HG03469 (cell line): ENCODE measurements around the gene TYW1B.
"Not testable (repeated sequence)": the region's sequence is repeated elsewhere in the genome, so short reads cannot be mapped to it uniquely, and the experiment has no call there.

Experiments used
- ATAC-seq: cut with Tn5 transposase; IDR thresholded peaks from one replicate; pipeline ENCODE4 v1.9.1; 2021; ENCODE audit warnings: mild to moderate bottlenecking, moderate library complexity, moderate number of reproducible peaks; ENCODE audit not compliant: unreplicated experiment

Gene TYW1B

DNA sequence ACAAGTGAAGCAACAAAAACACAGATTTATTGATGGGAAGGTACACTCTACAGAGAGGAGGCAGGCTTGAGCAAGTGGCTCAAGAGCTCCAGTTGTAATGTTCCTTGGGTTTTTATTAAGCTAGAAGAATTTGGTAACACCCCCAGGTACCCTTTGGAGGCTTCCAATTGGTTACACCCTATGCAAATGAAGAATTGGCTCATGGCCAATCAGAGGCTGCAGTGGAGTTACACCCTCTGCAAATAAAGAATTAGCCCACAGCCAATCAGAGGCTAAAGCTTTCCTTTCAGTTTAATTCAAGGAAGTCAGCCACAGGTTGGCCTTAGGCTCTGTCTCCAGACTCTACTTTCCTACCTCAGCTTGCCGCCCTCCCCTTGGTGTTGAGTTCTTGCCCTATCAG lies 10.3 kb downstream of the TYW1B start:
- ATAC-seq = not testable (repeated sequence)

DNA sequence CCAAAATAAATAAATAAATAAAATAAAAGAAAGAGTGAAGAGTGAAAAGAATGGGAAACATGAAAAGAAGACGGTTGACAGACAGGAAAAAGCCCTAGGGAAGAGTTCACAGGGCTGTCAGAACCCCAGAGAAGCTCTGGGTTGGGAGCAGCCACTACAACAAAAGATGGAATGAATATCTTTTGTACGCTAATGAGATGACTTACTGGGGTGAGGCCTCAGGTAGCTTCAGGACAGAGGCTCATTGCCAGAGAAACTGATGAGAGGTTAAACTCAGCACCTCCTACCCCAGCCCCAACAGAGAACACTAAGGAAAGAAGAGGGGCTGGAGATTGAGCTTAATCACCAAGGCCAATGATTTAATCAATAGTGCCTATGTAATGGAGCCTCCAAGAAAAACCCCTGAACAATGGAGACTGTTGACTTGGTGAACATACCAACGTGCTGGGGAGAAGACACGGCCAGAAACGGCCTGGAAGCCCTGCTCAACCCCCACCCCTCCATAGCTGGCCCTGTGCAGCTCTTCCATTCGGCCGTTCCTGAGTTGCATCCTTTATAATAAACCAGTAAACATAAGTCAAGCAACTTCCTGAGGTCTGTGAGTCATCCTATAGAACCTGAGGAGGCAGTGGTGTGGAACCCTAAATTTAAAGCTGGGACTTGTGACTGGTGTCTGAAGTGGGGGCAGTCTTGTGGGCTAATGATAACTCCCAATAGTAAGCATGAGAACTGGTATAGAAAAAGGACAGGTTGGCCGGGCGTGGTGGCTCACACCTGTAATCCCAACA lies 11.4 kb downstream of the TYW1B start:
- ATAC-seq = not testable (repeated sequence)

DNA sequence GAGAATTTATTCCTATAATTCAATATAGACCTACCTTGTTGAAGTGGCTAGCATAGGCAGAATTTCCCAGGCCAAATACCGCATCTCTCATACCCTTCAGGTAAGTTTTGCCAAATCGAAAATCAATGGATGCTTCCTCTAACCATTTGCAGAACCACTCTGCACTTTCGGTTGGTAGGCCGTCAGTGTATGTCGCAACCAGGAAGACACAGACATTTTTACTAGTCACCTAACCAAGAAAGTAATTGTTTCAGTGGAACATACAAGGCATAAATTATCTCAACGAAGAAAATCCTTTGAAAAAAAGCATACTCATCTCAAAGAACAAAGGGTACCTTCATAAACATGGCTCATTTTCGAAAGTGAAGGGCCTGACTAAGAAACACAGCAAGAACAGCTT lies 17.6 kb downstream of the TYW1B start:
- not testable (repeated sequence) for ATAC-seq

DNA sequence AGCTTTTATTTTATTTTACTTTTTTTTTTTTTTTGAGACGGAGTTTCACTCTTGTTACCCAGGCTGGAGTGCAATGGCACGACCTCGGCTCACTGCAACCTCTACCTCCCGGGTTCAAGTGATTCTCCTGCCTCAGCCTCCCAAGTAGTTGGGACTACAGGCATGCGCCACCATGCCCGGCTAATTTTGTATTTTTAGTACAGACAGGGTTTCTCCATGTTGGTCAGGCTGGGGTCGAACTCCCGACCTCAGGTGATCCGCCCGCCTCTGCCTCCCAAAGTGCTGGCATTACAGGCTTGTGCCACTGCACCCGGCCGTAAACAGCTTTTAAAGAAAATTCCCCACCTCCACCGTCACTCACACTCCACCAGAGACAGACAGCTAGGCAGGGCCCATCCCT lies 19.5 kb downstream of the TYW1B start:
- ATAC-seq = not testable (repeated sequence)

DNA sequence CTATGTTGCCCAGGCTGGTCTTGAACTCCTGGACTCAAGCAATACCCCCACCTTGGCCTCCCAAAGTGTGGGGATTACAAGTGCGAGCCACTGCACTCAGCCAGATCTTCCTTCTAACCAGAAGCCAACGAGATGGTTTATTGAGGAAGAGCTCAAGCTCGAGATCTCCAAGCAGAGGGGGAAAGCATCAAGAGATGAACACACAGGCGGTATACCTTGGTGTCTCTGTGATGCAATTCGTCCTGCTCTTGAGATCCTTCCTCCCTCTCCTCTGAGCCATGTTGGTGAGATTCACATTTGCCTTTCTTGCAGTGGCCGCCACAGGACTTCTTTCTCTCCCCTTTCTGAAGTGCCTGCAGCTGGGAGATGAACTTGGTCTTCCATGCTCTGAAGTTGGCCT lies 21.1 kb downstream of the TYW1B start:
- not testable (repeated sequence) for ATAC-seq

DNA sequence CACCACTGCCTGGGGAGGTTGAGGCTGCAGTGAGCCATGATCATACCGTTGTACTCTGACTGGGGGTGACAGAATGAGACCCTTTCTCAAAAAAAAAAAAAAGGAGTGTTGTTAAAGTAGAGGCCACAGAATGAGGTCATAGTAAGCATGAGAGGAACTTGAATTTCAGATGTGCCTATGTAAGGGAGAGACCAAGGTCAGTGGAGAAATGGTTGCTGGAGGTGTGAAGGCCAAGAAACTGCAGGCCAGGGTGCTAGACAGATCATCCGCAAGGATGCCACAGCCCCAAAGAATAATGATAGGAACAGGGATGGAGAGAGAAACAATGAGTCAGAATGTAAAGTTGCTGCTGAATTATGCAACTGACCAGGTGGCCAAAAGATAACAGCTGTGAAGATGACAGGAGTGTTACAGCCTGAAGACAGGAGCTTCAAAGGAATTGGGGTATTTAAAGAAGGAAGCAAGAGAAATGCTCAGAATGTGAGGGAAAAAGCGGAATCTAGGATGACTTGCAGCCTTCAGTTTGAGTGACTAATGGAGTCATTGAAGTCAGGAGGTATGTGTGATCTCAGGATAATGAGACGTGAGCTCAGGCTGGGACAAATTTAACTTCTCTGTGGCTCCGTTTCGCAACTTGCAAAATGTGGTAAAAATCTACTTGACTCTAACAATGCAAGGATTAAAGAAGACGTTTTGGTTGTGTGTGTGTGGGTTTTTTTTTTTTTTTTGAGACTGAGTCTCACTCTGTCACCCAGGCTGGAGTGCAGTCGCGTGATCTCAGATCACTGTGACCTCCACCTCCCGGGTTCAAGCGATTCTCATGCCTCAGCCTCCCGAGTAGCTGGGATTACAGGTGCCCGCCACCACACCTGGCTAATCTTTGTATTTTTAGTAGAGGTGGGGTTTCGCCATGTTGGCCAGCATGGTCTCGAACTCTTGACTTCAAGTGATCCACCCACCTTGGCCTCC lies 22.2 kb downstream of the TYW1B start:
- ATAC-seq = no peak

DNA sequence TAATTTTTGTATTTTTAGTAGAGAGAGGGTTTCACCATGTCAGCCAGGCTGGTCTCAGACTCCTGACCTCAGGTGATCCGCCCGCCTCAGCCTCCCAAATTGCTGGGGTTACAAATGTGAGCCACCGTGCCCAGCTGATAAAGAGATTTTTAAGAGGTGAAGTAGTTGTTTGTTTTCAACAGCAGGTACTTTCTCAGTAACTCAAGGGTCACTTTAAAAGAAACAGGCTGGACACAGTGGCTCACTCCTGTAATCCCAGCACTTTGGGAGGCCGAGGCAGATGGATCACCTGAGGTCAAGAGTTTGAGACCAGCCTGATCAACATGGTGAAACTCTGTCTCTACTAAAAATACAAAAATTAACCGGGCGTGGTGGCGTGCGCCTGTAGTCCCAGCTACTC lies 24.2 kb downstream of the TYW1B start:
- not testable (repeated sequence) for ATAC-seq

DNA sequence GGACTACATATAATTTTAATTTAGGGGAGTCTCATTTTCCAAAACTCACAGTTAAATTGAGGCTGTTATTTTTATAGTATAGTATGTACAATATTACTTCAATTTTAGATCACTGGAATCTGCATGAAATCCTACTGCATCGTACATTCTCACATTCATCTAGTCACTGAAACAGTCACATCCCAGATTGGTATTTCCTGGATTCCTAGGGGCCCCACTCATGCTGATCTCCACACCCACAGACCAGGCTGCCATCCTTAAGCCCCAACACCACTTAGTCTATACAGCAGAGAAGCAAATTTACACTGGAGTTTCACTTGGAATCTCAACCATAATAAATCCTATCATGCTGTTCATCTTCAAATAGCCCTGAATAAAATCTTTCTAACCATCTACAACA lies 26.4 kb downstream of the TYW1B start:
- ATAC-seq = not testable (repeated sequence)

DNA sequence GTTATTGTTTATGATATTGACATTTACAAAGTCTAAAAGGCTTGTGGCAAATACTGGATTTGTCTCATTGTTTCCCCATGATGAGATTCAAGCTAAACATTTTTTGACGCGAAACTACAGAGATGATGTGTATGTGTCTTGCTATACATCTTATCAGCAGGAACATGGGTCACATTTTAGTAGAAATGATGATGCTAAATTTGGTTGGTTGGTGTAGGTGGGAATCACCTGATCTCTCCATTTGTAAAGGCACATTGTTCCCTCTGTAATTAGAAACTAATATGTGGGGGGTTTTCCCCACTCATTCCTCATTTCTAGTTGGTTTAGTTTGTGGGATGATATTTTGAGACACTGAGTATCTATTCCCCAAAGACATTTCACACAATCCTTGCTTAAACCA lies 32.6 kb downstream of the TYW1B start:
- not testable (repeated sequence) for ATAC-seq

DNA sequence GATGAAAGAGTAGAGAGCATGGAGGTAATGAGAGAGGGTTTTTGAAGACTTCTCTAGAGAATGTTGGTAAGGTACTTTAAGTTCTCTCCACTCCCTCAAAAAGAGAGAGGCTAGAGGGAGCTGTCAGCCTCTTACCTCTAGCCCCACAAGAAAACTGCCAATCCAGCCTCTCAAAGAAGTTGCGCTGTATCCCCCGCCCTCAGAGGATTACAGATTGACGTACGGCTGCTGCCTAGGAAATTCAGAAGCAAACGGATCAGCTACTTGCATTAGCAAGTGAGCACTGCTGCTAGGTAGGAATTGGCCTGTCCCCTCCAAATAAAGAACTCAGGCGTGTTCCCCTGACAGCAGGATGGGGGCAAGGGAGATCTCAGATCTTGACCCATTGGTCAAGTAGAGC lies 34.2 kb downstream of the TYW1B start:
- no peak for ATAC-seq

DNA sequence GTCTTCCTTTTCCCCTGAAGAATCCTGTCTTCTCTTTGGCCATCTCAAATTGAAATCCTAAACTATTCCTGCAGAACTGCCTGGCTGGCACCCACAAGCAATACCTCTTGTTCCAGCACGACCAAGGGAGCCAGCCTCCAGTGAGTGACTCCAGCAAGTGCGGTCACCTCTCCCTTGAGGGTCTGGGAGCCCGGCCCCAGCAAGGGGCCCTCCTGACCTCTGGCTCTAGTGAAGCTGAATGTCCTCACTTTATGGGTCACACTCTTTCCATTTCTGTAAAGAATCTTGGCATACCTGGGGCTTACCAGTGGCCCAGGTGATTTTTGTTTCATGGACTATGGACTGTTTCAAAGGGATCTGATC lies 37.3 kb downstream of the TYW1B start:
- ATAC-seq = not testable (repeated sequence)

DNA sequence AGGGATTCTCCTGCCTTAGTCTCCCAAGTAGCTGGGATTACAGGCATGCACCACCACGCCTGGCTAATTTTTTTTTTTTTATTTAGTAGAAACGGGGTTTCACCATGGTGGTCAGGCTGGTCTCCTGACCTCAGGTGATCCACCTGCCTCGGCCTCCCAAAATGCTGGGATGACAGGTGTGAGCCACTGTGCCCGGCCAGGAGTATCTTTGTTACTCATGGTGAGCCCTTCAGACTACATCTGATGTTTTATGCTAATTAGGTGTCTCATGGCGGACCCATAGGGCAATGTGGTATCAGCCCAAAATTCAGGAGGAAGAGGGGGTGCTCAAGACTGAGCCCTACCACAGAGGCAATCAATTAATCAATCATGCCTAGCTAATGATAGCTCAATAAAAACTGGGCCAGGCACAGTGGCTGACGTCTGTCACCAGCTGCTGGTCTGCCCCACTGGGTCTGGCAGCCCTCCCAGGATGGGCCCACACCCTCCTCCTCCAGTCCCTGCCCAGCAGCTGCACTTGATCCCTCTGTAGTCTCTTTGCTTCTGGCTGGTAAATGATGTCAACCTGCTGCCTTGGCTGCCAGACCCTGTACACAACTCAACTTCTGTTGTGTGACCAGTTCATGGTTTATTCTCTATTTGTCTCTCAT lies 37.8 kb downstream of the TYW1B start:
- ATAC-seq = not testable (repeated sequence)

DNA sequence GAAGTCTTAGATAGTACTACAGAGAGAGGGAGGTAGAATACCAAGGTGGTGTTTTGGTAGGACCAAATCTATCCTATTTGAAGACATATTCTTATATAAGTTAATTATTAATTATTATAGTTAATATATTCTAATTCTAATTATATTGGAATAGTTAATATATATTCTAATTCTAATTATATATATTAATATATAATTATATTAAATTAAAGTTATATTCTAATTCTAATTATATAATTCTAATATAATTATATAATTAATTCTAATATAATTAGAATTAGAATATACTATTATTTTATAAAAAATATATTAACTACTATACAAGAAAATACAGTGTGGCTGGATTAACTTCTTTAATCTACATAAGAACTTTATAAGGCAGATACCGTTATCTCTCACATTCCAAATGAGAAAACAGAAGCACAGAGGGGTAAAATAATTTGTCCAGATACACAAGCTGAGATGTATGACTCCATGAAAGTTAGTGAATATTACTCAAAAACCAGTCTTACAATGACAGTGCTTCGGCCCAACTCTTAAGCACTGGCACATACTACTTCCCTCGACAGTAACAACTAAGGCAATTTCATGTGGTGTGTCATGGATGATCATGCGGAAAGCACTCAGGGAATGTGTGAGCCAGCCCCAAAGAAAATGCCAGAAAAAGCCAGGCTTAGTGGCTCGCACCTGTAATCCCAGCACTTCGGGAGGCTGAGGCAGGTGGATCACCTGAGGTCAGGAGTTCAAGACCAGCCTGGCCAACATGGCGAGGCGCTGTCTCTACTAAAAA lies 42.6 kb downstream of the TYW1B start:
- ATAC-seq = no peak

DNA sequence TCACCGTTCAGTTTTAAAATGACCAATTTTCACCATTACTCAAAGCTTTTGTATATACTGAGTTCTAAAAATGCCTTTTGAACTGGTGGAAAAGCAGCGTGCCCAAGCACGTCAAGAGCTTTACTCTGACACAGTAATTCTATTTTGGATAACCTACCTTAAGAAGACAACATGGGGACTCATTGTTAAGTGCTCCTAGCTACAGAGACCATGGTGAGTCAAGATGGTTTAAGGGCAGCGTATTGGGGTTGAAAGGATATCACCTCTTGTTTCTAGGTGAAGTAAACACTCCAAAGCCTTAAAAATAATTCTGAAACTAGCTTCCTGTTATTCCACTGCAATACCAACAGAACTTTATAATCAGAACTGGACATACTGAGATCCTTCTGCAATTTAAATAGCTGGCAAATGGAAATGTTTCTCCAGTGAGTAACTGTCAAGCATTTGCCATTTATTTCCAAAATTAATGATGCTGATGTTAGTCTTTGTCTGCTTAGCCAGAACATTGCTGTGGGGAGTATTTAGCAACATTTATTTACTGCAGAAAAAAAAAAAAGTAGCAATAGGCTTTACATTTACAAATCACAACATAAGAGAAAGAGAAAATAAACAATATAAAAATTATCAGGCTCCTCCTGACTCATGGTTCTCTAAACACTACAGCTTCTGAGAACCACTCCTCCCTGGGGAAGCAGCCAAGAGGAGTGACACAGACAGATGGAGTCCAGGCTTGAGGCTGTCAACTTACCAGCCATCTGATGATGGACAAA lies 44.2 kb downstream of the TYW1B start:
- not testable (repeated sequence) for ATAC-seq

DNA sequence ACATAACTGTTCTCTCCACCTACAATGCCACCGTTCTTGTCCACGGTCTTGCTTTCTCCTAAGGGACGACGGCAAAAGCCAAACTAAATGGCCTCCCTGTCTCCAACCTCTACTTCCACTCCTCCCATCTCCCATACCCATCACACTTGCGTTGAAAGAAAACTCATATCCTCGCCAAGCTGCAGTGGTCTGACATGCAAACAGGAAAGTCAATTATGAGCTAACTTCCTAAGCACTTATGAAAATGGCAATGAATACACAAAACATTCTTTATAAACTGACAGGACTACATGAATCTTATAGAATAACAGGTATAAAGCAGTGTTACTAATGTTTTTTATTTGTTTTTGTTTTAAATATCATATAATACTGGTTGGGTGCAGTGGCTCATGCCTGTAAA lies 46.4 kb downstream of the TYW1B start:
- no peak for ATAC-seq

DNA sequence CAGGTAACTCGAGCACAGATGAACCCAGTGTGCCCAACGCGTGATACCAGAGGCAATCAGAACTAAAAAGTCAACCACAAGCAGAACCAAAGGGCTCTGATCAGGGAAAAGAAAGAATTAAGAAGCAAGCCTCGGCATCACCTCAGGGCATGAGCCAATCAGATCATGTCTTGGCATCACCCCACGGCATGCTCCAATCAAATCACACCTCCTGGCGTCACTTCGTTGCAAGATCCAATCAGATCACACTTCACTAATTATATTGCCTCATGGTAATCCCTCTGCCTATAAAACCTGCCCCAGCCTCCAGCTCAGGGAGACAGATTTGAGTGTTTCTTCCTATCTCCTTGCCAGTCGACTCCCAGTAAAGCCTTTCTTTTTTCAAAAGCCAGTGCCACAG lies 46.8 kb downstream of the TYW1B start:
- no peak for ATAC-seq

DNA sequence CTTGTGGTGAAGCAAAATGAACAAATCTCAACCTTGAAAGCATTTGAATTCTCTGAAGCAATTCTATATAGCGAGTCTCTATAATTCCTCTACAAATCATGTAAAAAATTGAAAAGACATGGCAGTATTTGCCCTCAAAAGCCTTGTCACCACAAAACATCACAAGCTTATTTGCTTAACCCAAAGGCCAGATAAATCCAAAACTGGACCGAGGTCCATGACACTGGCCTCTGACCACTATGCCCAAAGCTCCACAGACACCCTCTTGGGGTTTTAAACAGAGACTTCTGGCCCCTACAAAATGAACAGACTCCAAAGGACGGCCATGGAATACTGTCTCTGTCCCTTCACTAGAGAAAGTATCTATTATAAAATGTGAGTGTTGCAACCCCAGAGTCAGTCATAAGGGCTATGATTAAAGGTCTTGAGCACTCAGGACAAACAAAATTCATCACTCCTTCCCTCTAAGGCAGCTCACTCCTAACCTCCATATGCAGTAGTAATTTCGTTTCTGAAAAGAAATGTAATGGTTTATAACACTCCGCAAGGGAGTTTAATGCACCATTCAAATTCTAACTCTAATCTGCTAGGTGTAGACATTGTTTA lies 47.6 kb downstream of the TYW1B start:
- not testable (repeated sequence) for ATAC-seq

DNA sequence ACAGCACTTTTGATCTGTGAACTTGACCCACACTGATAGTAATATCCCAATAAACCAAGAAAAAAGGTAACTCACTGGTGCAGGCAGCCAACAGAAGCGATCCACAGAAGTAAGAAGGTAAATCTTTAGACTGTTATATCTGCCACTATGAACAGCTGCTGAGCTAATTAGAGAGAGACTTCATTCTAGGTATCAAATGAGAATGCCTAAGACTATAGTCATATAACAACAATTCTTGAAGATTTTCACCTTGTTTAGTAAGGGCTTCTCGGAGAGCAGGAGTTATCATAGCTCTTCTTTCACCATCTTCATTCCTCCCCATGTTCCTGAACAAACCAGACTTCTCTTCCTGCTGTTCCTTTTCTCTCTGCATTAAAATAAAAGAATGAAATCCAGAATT lies 50.8 kb downstream of the TYW1B start:
- ATAC-seq = not testable (repeated sequence)

DNA sequence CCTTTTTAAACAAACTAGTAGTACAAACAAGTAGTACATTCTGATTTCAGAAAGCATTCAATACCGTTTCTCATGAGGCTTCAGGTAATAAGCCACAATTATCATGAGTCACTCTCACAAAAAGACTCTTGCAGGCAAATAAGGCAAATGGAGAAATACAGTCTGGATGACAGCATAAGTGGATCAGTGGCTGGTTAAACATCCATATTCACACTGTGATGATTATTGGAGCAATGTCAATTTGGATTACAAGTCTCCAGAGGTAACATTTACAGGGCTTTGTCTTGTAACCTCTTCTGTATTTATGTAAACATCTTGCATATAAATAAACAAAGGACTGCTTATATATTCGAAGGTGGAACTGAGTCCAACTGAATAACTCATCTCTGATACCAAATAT lies 55.4 kb downstream of the TYW1B start:
- not testable (repeated sequence) for ATAC-seq
